HCT116 (cell line): Measurements from ENCODE around the gene BCR. TPM values are rescaled to one million over a fixed set of nuclear protein-coding genes. Genes with fewer than 3 reads are reported as not detected.

Experiments used
- ATAC-seq: fragments of 200-7000 bp; cut with Tn5 transposase; 2 replicates; pipeline ENCODE4 v1.9.1; 2020; ENCODE audit warnings: mild to moderate bottlenecking, moderate library complexity
- BruUV-seq: library from RNA; stranded (reverse); fragments of 400-500 nt; replicated peaks from 2 replicates; lab custom pipeline; 2021; lab: Mats Ljungman, UMichigan
- CTCF ChIA-PET: fragments of 300-600 bp; sonication (Branson Sonifier 250); formaldehyde crosslinking; loops from one replicate; lab custom pipeline; 2021; ENCODE audit warnings: antibody characterized with exemption; lab: Charles Lee
- POLR2A ChIA-PET: fragments of 300-600, 350-600 bp; sonication (Branson Sonifier 250); formaldehyde crosslinking; loops from one replicate; lab custom pipeline; 2021; ENCODE audit warnings: antibody characterized with exemption; lab: Charles Lee
- RAD21 ChIA-PET, 2 experiments: fragments of 300-600 bp; sonication (Branson Sonifier 250); formaldehyde crosslinking; loops; one replicate each; lab custom pipeline; 2023; ENCODE audit warnings: low total read pairs in 2 of 2; ENCODE audit not compliant: uncharacterized antibody in 2 of 2, unreplicated experiment in 2 of 2, low non-redundant PET in 1 of 2; lab: Charles Lee
- DNase-seq: peaks from one replicate; pipeline ENCODE4 v3.0.0-alpha.2; 2010; ENCODE audit warnings: low read depth, low spot score
- H2AFZ ChIP-seq: fragments of 200-600 bp; shearing (Covaris generic), sonication (generic); 2 replicates; pipeline ENCODE4 v1.6.1; 2017; ENCODE audit warnings: low read depth, mixed run types, mixed read lengths, antibody characterized with exemption, low read length; ENCODE audit not compliant: poor library complexity, severe bottlenecking
- H3K27ac ChIP-seq: 2 replicates; pipeline ENCODE4 v1.5.1; 2012; ENCODE audit warnings: low read depth, low read length
- H3K27me3 ChIP-seq: fragments of 200-600 bp; sonication (generic); 2 replicates; pipeline ENCODE4 v1.6.1; 2016; ENCODE audit warnings: mixed run types, low read length, mixed read lengths; ENCODE audit not compliant: insufficient read depth
- H3K36me3 ChIP-seq, 2 experiments: fragments of 200-500 bp in 1 of 2; fragments of 200-600 bp in 1 of 2; sonication (Bioruptor generic) in 1 of 2; sonication (generic) in 1 of 2; 2 replicates each; pipeline versions ENCODE4 v1.5.1 to v1.6.1; 2014 to 2016; ENCODE audit warnings: low read length in 2 of 2, inconsistent platforms in 1 of 2, mixed read lengths in 1 of 2, mixed run types in 1 of 2; ENCODE audit not compliant: insufficient read depth in 2 of 2, control insufficient read depth in 1 of 2
- H3K4me1 ChIP-seq, 2 experiments: fragments of 200-600 bp in 1 of 2; sonication (generic) in 1 of 2; 2 replicates each; pipeline versions ENCODE4 v1.5.1 to v1.6.1; 2012 to 2017; ENCODE audit warnings: low read length in 2 of 2, inconsistent platforms in 1 of 2, mild to moderate bottlenecking in 1 of 2, mixed read lengths in 1 of 2, mixed run types in 1 of 2, moderate library complexity in 1 of 2; ENCODE audit not compliant: insufficient read depth in 2 of 2, control insufficient read depth in 1 of 2
- H3K4me2 ChIP-seq: fragments of 200-600 bp; sonication (generic); 2 replicates; pipeline ENCODE4 v1.6.1; 2017; ENCODE audit warnings: mixed run types, low read length, mixed read lengths
- H3K4me3 ChIP-seq, 2 experiments: fragments of 200-600 bp in 1 of 2; sonication (generic) in 1 of 2; replicated peaks in 1 of 2; 2 replicates each; pipeline ENCODE4 v1.5.1; 2011 to 2016; ENCODE audit warnings: low read length in 2 of 2, control low read depth in 1 of 2, low read depth in 1 of 2, mild to moderate bottlenecking in 1 of 2, mixed read lengths in 1 of 2, mixed run types in 1 of 2
- H3K79me2 ChIP-seq: fragments of 200-600 bp; sonication (generic); 2 replicates; pipeline ENCODE4 v1.6.1; 2017; ENCODE audit warnings: mild to moderate bottlenecking, mixed run types, low read length, moderate library complexity, mixed read lengths; ENCODE audit not compliant: insufficient read depth
- H3K9ac ChIP-seq: fragments of 200-600 bp; sonication (generic); 2 replicates; pipeline ENCODE4 v1.6.1; 2016; ENCODE audit warnings: low read length, mixed read lengths
- H3K9me2 ChIP-seq: fragments of 200-600 bp; sonication (generic), shearing (Covaris generic); 2 replicates; pipeline ENCODE4 v1.6.1; 2017; ENCODE audit warnings: mixed run types, mild to moderate bottlenecking, moderate library complexity; ENCODE audit not compliant: insufficient read depth
- H3K9me3 ChIP-seq, 2 experiments: fragments of 200-500 bp in 1 of 2; fragments of 200-600 bp in 1 of 2; sonication (Bioruptor generic) in 1 of 2; sonication (generic) in 1 of 2; 2 replicates each; pipeline ENCODE4 v1.6.1; 2014 to 2017; ENCODE audit warnings: low read length in 2 of 2, mixed read lengths in 2 of 2, inconsistent platforms in 1 of 2, low read depth in 1 of 2, mild to moderate bottlenecking in 1 of 2, mixed run types in 1 of 2, moderate library complexity in 1 of 2; ENCODE audit not compliant: control insufficient read depth in 1 of 2, insufficient read depth in 1 of 2
- H4K20me1 ChIP-seq: fragments of 200-600 bp; sonication (generic), shearing (Covaris generic); 2 replicates; pipeline ENCODE4 v1.6.1; 2017; ENCODE audit warnings: mixed run types, mild to moderate bottlenecking, moderate library complexity; ENCODE audit not compliant: insufficient read depth
- ATF3 ChIP-seq: IDR thresholded peaks from 2 replicates; pipeline ENCODE4 v1.6.1; 2012
- CBX3 ChIP-seq: IDR thresholded peaks from 2 replicates; pipeline ENCODE4 v1.6.1; 2012; ENCODE audit warnings: low read depth
- CEBPB ChIP-seq: IDR thresholded peaks from 2 replicates; pipeline ENCODE4 v1.6.1; 2012; ENCODE audit warnings: low read depth
- EGR1 ChIP-seq: IDR thresholded peaks from 2 replicates; pipeline ENCODE4 v1.6.1; 2012; ENCODE audit warnings: low read depth
- ELF1 ChIP-seq: IDR thresholded peaks from 2 replicates; pipeline ENCODE4 v1.6.1; 2012; ENCODE audit warnings: low read depth, borderline replicate concordance
- EZH2 ChIP-seq: fragments of 200-600 bp; sonication (generic); IDR thresholded peaks from 2 replicates; pipeline ENCODE4 v1.6.1; 2017; ENCODE audit warnings: antibody characterized with exemption, mixed run types
- EZH2phosphoT487 ChIP-seq: fragments of 200-600 bp; IDR thresholded peaks from 2 replicates; pipeline ENCODE4 v1.6.1; 2018; ENCODE audit warnings: antibody characterized with exemption, borderline replicate concordance
- JUND ChIP-seq: IDR thresholded peaks from 2 replicates; pipeline ENCODE4 v1.6.1; 2012
- POLR2A ChIP-seq: IDR thresholded peaks from 2 replicates; pipeline ENCODE4 v1.7.0; 2011; ENCODE audit warnings: borderline replicate concordance; ENCODE audit not compliant: insufficient read depth, insufficient read length; ENCODE audit errors: extremely low read depth
- POLR2AphosphoS5 ChIP-seq: IDR thresholded peaks from 2 replicates; pipeline ENCODE4 v1.6.1; 2011; ENCODE audit warnings: mild to moderate bottlenecking, low read depth, low read length, moderate library complexity
- RAD21 ChIP-seq: IDR thresholded peaks from 2 replicates; pipeline ENCODE4 v1.6.1; 2012; ENCODE audit warnings: low read depth, mild to moderate bottlenecking
- SIN3A ChIP-seq: IDR thresholded peaks from 2 replicates; pipeline ENCODE4 v1.6.1; 2012; ENCODE audit warnings: low read depth
- SP1 ChIP-seq: IDR thresholded peaks from 2 replicates; pipeline ENCODE4 v1.6.1; 2012; ENCODE audit warnings: low read depth
- TCF7L2 ChIP-seq: IDR thresholded peaks from 2 replicates; pipeline ENCODE4 v1.7.0; 2011; ENCODE audit warnings: borderline replicate concordance, inconsistent platforms; ENCODE audit not compliant: insufficient read depth, insufficient read length; ENCODE audit errors: extremely low read depth
- ZFX ChIP-seq: fragments of 450-650 bp; IDR thresholded peaks from 2 replicates; pipeline ENCODE4 v1.6.1; 2017
- ZNF274 ChIP-seq: fragments of 200-500 bp; sonication (Bioruptor generic); IDR thresholded peaks from 2 replicates; pipeline ENCODE4 v1.6.1; 2014; ENCODE audit warnings: mild to moderate bottlenecking, low read depth, low read length, inconsistent platforms
- intact Hi-C: fragments of 100-400 bp; cut with micrococcal nuclease; formaldehyde crosslinking; loops from 2 replicates; pipeline ENCODE4 v1.10.0; 2022
- total RNA-seq: library from RNA; stranded (reverse); gene quantifications from one replicate; pipeline ENCODE4 v1.2.1, GENCODE V29; 2021; ENCODE audit not compliant: unreplicated experiment
- TF ChIP-seq, protein P1 (sequence below): IDR thresholded peaks from 2 replicates; pipeline ENCODE4 v1.6.1; 2011; ENCODE audit warnings: mild to moderate bottlenecking, low read length, moderate library complexity; ENCODE audit not compliant: insufficient replicate concordance; ENCODE audit errors: extremely low read depth

The BCR gene
- total RNA-seq, 1 experiment from 2014 or later: 39.7 TPM

GRCh38 chr22:23131931-23132330 is 48.4 kb upstream of the BCR start:
- Histone ChIP-seq H3K27me3 (no peaks in the 10 kb centered on the region), H3K9me3 (no peaks in the 10 kb centered on the region), H3K27ac (no peak overlapping the region), H3K9ac (no peak overlapping the region), H3K9me2 (no peaks in the 10 kb centered on the region), H4K20me1 (no peaks in the 10 kb centered on the region), H3K4me2 (no peak overlapping the region), H3K79me2 (no peaks in the 10 kb centered on the region), H2AFZ (no peak overlapping the region), H3K4me3 (no peak overlapping the region), H3K36me3 (no peaks in the 10 kb centered on the region), H3K4me1 (0 out of 4 replicates have a peak, but pooled peaks cover 0 to 2% of the 10 kb centered on the region in 2 experiments)
- TF ChIP-seq SP1 (no peak), EGR1 (no peak), POLR2A (no peak), ZNF274 (no peak), SIN3A (no peak), CBX3 (no peak), ATF3 (no peak), POLR2AphosphoS5 (no peak), JUND (no peak), EZH2phosphoT487 (no peak)
- no peak for DNase-seq
- ChIA-PET CTCF (interaction anchor here (1.0 to 3.1 kb wide), 2 partner anchors 43 to 172 kb away, joined by 3 to 30 read pairs; no protein-coding TSS in a partner anchor), RAD21 (no interaction called here), POLR2A (no interaction called here)
- no peak for ATAC-seq
- no TSS peak for BruUV-seq
- intact Hi-C loops: no loop called here

DNA sequence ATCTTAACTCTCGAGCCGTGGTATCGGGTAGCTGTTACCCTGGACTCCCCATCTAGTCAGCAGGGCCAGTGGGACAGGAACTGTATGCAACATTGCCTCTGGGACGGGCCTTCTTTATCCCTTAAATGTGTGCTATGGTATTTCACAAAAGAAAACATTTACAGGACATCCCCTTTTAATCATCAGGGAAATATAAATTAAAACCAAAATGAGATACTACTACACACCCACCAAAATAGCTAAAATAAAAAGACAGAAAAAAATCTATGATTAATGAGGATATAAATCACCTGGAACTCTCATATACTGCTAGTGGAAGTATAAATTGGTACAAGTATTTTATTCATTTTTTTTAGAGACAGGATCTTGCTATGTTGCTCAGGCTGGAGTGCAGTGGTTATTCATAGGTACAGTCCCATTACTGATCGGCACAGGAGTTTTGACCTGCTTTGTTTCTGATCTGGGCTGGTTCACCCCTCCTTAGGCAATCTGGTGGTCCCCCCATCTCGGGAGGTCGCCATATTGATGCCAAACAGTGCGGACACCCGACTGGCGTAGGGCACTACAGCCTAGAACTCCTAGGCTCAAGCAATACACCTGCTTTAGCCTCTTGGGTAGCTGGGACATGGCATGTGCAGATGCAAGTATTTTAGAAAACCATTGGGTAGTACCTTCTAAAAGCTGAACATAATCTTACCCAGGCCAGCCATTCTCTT is 47.8 kb upstream of the BCR start:
- TF ChIP-seq SP1 (no peak), TCF7L2 (no peak), CEBPB (no peak), CBX3 (no peak), RAD21 (no peak), EGR1 (no peak), ATF3 (no peak), ELF1 (no peak), POLR2A (no peak), ZNF274 (no peak), EZH2phosphoT487 (no peak), EZH2 (no peak), ZFX (no peak), JUND (no peak)
- TF ChIP-seq, protein P1, sequence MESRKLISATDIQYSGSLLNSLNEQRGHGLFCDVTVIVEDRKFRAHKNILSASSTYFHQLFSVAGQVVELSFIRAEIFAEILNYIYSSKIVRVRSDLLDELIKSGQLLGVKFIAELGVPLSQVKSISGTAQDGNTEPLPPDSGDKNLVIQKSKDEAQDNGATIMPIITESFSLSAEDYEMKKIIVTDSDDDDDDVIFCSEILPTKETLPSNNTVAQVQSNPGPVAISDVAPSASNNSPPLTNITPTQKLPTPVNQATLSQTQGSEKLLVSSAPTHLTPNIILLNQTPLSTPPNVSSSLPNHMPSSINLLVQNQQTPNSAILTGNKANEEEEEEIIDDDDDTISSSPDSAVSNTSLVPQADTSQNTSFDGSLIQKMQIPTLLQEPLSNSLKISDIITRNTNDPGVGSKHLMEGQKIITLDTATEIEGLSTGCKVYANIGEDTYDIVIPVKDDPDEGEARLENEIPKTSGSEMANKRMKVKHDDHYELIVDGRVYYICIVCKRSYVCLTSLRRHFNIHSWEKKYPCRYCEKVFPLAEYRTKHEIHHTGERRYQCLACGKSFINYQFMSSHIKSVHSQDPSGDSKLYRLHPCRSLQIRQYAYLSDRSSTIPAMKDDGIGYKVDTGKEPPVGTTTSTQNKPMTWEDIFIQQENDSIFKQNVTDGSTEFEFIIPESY: no peak
- no peaks in the 10 kb centered on the region for H3K9me2 ChIP-seq
- H3K27me3 ChIP-seq: no peaks in the 10 kb centered on the region
- H3K36me3 ChIP-seq: no peaks in the 10 kb centered on the region
- no peak overlapping the region for H3K4me3 ChIP-seq
- no peak overlapping the region for H3K27ac ChIP-seq
- 0 out of 4 replicates have a peak, but pooled peaks cover 0 to 2% of the 10 kb centered on the region in 2 experiments for H3K4me1 ChIP-seq
- RAD21 ChIA-PET: no interaction called here
- no peaks in the 10 kb centered on the region for H3K79me2 ChIP-seq
- CTCF ChIA-PET: interaction anchor here (0.8 to 3.1 kb wide), 3 partner anchors 13 to 253 kb away, joined by 4 to 30 read pairs (median 4); partner anchors contain the start of gene RAB36
- no peak overlapping the region for H2AFZ ChIP-seq
- no peak overlapping the region for H3K4me2 ChIP-seq
- DNase-seq (no peak), ATAC-seq (no peak)
- intact Hi-C loops: no loop called here
- no TSS peak for BruUV-seq
- H4K20me1 ChIP-seq: no peaks in the 10 kb centered on the region
- no peak overlapping the region for H3K9ac ChIP-seq
- H3K9me3 ChIP-seq: no peaks in the 10 kb centered on the region
- POLR2A ChIA-PET: interaction anchor here (0.9 kb wide), 1 partner anchor 13 kb away, joined by 4 read pairs; the partner anchor contains the start of gene RAB36
